HUDEP-2 (cell line): ENCODE data around the gene TMEM181.
"Not testable (repeated sequence)": the region's sequence is repeated elsewhere in the genome, so short reads cannot be mapped to it uniquely, and the experiment has no call there.

Source experiments
- DNase-seq, 76 experiments: peaks; one replicate each; lab custom pipeline; 2025; ENCODE audit not compliant: unreplicated experiment in 76 of 76; lab: John Stamatoyannopoulos, UW

The TMEM181 gene

GRCh38 chr6:158618289-158618688 lies 58.4 kb downstream of the TMEM181 start:
- DNase-seq, result not testable (repeated sequence)

- no peak for DNase-seq
These were observed 60.3 kb downstream of the TMEM181 start for GRCh38 chr6:158619922-158620801.

GRCh38 chr6:158620963-158621693 lies 61.2 kb downstream of the TMEM181 start:
- peak in 1 of 76 experiments; percentile 12 for DNase-seq

GRCh38 chr6:158621694-158622544 lies 62.0 kb downstream of the TMEM181 start:
- DNase-seq, result no peak

GRCh38 chr6:158622545-158623190 lies 62.8 kb downstream of the TMEM181 start:
- DNase-seq, result no peak

GRCh38 chr6:158624684-158625682 lies 65.1 kb downstream of the TMEM181 start:
- DNase-seq, result no peak

- no peak for DNase-seq
These were observed 66.0 kb downstream of the TMEM181 start for GRCh38 chr6:158625881-158626305.

- no peak for DNase-seq
These were observed 66.7 kb downstream of the TMEM181 start for GRCh38 chr6:158626360-158627167.

GRCh38 chr6:158627168-158627939 lies 67.5 kb downstream of the TMEM181 start:
- DNase-seq, result no peak

- DNase-seq, result no peak
These were observed 68.0 kb downstream of the TMEM181 start for GRCh38 chr6:158627940-158628211.

GRCh38 chr6:158628542-158628941 lies 68.7 kb downstream of the TMEM181 start:
- no peak for DNase-seq

- DNase-seq, result no peak
These were observed 69.7 kb downstream of the TMEM181 start for GRCh38 chr6:158629367-158630221.

GRCh38 chr6:158630938-158631616 lies 71.2 kb downstream of the TMEM181 start:
- peak in 5 of 76 experiments; percentile 24 to 50 (median 27) for DNase-seq

GRCh38 chr6:158631678-158632537 lies 72.0 kb downstream of the TMEM181 start:
- peak in 4 of 76 experiments; percentile 24 to 53 (median 46) for DNase-seq

GRCh38 chr6:158632538-158633119 lies 72.7 kb downstream of the TMEM181 start:
- not testable (repeated sequence) for DNase-seq
